Measurements from ENCODE around the gene CAPN12.
"Not testable (repeated sequence)": the region's sequence is repeated elsewhere in the genome, so short reads cannot be mapped to it uniquely, and the experiment has no call there.

The CAPN12 gene

GRCh38 chr19:38744298-38744681 is at the start of gene CAPN12:
Gene CAPN12, minus strand, starts transcription at chr19:38744474. Its CDS starts 309 bp downstream, at chr19:38744165.
- no peak for DNase-seq (ENCODE audit: low read depth)

DNA sequence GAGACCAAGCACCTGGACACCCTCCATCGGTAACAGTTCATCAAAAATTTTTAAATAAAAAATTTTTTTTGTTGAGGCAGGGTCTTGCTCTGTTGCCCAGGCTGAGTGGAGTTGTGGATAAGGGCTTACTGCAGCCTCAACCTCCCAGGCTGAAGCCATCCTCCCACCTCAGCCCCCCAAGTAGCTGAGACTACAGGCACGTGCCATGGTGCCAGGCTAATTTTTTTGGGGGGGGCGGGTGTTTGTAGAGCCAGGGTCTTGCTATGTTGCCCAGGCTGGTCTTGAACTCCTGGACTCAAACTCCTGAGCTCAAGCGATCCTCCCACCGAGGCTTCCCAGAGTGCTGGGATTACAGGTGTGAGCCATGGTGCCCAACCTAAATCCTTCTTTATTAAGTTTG is 49.4 kb upstream of the CAPN12 start:
- DNase-seq (ENCODE audit: low read depth) = no peak

- DNase-seq (ENCODE audit: low read depth) = no peak
These were observed 48.9 kb upstream of the CAPN12 start for GRCh38 chr19:38793177-38793576.

- no peak for DNase-seq (ENCODE audit: low read depth)
These were observed 48.2 kb upstream of the CAPN12 start for GRCh38 chr19:38792250-38793111.

GRCh38 chr19:38791451-38792064 is 47.3 kb upstream of the CAPN12 start:
- DNase-seq (ENCODE audit: low read depth) = not testable (repeated sequence)

GRCh38 chr19:38790507-38791403 is 46.5 kb upstream of the CAPN12 start:
- not testable (repeated sequence) for DNase-seq (ENCODE audit: low read depth)

DNA sequence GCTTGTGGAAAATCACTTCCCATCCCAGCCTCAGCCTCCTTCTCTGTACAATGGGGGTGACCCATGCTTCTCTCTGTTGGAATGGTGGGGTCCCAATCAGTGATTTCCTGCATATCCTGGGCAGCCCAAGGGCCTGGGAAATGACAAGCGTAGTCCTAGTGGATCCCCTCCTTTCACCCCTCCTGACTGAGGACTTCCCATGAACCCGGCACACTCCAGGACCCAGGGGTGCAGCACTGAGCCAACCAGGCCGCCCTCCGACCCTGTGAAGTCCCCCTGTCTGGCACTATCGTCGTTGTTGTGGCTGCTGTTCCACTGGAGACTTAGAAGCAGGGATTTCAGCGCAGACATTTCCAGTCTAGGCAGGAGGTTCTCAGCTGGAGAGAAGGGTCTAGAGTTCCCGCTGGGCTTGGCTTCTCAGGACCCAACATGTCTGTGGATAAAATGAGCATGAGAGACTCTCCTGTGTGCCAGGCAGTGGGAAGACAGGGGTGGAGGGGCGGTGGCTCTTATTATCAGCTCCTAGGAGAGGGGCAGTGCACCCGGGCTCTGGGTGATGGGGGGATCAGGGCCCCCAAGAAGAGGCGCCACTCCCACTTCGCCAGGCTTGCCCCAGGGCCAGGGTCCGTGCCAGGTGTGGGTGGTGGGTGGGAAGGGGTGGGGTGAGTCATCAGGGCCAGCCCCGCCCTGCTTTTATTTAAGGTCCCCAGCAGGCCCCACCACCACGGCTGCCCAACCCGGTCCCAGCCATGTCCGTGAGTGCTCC is 44.4 kb upstream of the CAPN12 start, which contains the start of gene LGALS7B:
Gene LGALS7B, plus strand, starts transcription at position 723 of the 766 bp plus-strand sequence. Its CDS starts 27 bp downstream, at position 750.
- no peak for DNase-seq (ENCODE audit: low read depth)

- no peak for DNase-seq (ENCODE audit: low read depth)
These were observed 42.4 kb upstream of the CAPN12 start for GRCh38 chr19:38786572-38787265.

GRCh38 chr19:38786061-38786460 is 41.8 kb upstream of the CAPN12 start:
- not testable (repeated sequence) for DNase-seq (ENCODE audit: low read depth)

- DNase-seq (ENCODE audit: low read depth) = no peak
These were observed 41.0 kb upstream of the CAPN12 start for GRCh38 chr19:38785187-38785699.

- no peak for DNase-seq (ENCODE audit: low read depth)
These were observed 40.0 kb upstream of the CAPN12 start for GRCh38 chr19:38784224-38784623.

DNA sequence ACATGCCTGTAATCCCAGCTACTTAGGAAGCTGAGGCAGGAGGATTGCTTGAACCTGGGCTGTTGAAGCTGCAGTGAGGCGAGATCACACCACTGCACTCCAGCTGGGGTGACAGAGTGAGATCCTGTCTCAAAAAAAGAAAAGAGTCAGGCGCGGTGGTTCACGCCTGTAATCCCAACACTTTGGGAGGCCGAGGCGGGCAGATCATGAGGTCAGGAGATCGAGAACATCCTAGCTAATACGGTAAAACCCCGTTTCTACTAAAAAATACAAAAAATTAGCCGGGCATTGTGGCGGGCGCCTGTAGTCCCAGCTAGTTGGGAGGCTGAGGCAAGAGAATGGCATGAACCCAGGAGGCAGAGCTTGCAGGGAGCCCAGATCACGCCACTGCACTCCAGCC is 37.9 kb upstream of the CAPN12 start:
- DNase-seq (ENCODE audit: low read depth) = not testable (repeated sequence)

DNA sequence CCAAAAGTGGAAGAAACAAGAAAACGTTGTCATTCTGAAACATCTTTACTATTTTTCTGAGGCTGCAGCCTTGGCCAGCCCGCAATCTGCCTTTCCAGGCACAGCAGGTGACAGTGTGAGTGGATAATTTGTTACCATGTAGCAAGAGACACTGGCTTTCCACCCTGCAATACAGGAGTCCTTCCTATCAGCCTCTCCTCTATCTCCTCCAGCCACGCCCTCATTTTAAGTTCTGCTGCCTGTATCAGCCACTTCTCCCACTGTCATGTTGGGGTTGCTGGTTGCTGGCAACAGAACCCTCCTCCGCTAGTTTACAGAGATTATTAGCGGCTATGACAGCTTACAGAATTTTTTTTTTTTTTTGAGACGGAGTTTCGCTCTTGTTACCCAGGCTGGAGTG is 36.8 kb upstream of the CAPN12 start:
- DNase-seq (ENCODE audit: low read depth) = no peak

- no peak for DNase-seq (ENCODE audit: low read depth)
These were observed 36.2 kb upstream of the CAPN12 start for GRCh38 chr19:38780443-38780842.

DNA sequence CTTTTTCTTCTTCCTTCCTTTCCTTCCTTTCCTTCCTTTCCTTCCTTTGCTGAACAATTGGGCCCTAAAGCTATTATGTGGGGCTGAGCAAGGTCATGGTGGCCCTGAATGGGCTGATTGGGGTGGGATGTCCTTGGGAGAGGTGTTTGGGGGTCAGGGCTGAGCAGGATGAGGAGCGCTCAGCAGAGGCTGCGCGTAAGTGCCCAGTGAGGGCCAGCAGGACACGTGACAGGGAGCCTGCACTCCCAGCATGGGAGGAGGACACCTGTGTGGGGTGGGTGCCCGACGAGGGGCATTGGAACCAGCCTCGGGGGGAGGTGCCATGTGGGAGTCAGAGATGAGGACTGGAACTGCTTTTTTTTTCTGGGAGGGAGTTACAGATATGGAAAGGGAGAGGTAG is 34.5 kb upstream of the CAPN12 start:
- no peak for DNase-seq (ENCODE audit: low read depth)

DNA sequence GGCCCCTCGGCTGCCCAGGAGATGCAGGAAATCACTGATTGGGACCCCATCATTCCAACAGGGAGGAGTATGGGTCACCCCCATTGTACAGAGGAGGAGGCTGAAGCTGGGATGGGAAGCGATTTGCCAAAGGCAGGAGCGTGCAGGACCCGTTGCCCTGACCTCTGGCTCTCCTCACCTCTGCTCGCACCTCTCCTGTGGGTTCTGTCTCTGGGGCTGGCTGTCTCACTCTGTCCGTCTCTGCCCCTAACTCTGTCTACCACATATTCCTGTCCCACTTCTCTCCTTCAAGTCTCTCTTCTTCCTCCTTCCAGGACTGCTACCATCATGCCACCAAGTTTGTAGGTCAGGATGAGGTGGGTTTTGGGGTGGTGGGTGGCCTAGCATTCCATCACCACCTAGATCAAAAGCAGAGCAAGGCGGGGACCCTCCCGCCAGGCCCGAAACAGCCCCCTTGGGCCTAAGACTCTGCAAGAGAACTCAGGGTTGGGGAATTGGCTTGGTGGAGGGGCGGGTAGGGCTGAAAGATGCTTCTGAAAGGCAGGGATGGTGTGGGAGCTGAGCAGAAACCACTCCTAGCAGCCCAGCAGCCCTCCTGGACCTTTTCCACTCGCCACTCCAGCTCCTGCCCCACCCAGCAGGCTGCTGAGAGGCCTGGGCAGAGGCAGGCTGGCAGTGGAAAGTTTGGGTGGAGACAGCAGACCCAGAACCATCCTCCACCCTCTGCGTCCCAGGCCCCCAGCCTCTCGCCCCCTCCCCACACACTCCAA is 30.1 kb upstream of the CAPN12 start:
- DNase-seq (ENCODE audit: low read depth) = no peak

DNA sequence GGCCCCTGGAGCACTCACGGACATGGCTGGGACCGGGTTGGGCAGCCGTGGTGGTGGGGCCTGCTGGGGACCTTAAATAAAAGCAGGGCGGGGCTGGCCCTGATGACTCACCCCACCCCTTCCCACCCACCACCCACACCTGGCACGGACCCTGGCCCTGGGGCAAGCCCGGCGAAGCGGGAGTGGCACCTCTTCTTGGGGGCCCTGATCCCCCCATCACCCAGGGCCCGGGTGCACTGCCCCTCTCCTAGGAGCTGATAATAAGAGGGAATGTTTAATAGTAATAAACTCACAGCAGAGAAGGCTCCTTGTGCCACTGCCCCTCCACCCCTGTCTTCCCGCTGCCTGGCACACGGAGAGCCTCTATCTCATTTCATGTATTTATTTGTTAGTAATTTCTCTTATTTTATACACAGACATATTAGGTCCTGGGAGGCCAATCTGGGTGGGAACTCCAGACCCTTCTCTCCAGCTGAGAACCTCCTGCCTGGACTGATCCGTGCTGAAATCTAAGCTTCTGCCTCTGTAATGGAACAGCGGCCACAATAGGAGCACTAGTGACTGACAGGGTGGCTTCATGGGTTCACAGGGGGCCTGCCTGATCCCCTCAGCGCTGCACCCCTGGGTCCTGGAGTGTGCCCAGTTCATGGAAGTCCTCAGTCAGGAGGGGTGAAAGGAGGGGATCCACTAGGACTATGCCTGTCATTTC is 29.3 kb upstream of the CAPN12 start, which contains the start of gene LGALS7:
Gene LGALS7, minus strand, starts transcription at position 49 of the 709 bp plus-strand sequence. Its CDS starts 25 bp downstream, at position 24.
- no peak for DNase-seq (ENCODE audit: low read depth)

GRCh38 chr19:38771569-38771968 is 27.3 kb upstream of the CAPN12 start:
- DNase-seq (ENCODE audit: low read depth) = not testable (repeated sequence)

- not testable (repeated sequence) for DNase-seq (ENCODE audit: low read depth)
These were observed 26.6 kb upstream of the CAPN12 start for GRCh38 chr19:38770949-38771275.

Measured in stimulated activated CD8-positive, alpha-beta memory T cell treated with anti-CD3 and anti-CD28 coated beads, Interleukin-15, amount 100 ng/mL, for 1 hour (primary cell).